GM12878 (cell line): ENCODE results near the gene MZB1. TPM values are rescaled to one million over a fixed set of nuclear protein-coding genes. Genes with fewer than 3 reads are reported as not detected.
A peak's percentile ranks its signal among the peaks of the same experiment; 100 is the strongest.

Experiments
- ATAC-seq: fragments of 200-7000 bp; cut with Tn5 transposase; 3 replicates; pipeline ENCODE4 v1.9.1; 2020; ENCODE audit warnings: mild to moderate bottlenecking, moderate library complexity
- BruUV-seq: library from RNA; stranded (reverse); fragments of 400-500 nt; replicated peaks from 2 replicates; lab custom pipeline; 2021; lab: Mats Ljungman, UMichigan
- CTCF ChIA-PET: fragments of 300-600 bp; sonication (Branson Sonifier 250); formaldehyde crosslinking; extraction: SDS; loops from one replicate; lab custom pipeline; 2021; ENCODE audit warnings: inconsistent platforms; lab: Yijun Ruan, JAX
- POLR2A ChIA-PET: fragments of 350-600 bp; formaldehyde crosslinking; extraction: SDS; loops from one replicate; lab custom pipeline; 2021; ENCODE audit warnings: inconsistent platforms; lab: Charles Lee
- RAD21 ChIA-PET: fragments of 300-600 bp; sonication (Branson Sonifier 250); formaldehyde crosslinking; loops from one replicate; lab custom pipeline; 2023; ENCODE audit warnings: antibody characterized with exemption; ENCODE audit not compliant: unreplicated experiment; lab: Charles Lee
- SMC1A ChIA-PET: fragments of 300-600 bp; sonication (Branson Sonifier 250); formaldehyde crosslinking; loops from one replicate; lab custom pipeline; 2023; ENCODE audit not compliant: unreplicated experiment, uncharacterized antibody; lab: Charles Lee
- DNase-seq: peaks from one replicate; pipeline ENCODE4 v3.0.0-alpha.2; 2011; ENCODE audit warnings: low read depth, low spot score
- FAIRE-seq: peaks from 3 replicates; lab custom pipeline; 2011; peaks lifted over from hg19 to GRCh38; lab: Jason Lieb, UNC
- H2AFZ ChIP-seq: 2 replicates; pipeline ENCODE4 v1.6.0; 2011; ENCODE audit warnings: low read depth, low read length, control low read depth; ENCODE audit not compliant: control insufficient read depth
- H3K27ac ChIP-seq: 2 replicates; pipeline ENCODE4 v1.5.1; 2011; ENCODE audit warnings: control low read depth; ENCODE audit not compliant: control insufficient read depth, insufficient read depth
- H3K27me3 ChIP-seq, 2 experiments: replicated peaks in 1 of 2; 2 replicates each; pipeline versions ENCODE4 v1.6.0 to v1.6.1; 2011; ENCODE audit warnings: low read length in 1 of 2; ENCODE audit not compliant: control insufficient read depth in 2 of 2, insufficient read depth in 2 of 2
- H3K36me3 ChIP-seq, 2 experiments: 2 replicates each; pipeline ENCODE4 v1.5.1; 2011; ENCODE audit warnings: low read length in 1 of 2; ENCODE audit not compliant: control insufficient read depth in 2 of 2, insufficient read depth in 2 of 2
- H3K4me1 ChIP-seq: 2 replicates; pipeline ENCODE4 v1.6.1; 2011; ENCODE audit warnings: mild to moderate bottlenecking, low read length, moderate library complexity, mixed read lengths; ENCODE audit not compliant: control insufficient read depth, insufficient read depth
- H3K4me2 ChIP-seq: 2 replicates; pipeline ENCODE4 v1.6.0; 2011; ENCODE audit warnings: control low read depth; ENCODE audit not compliant: control insufficient read depth, insufficient read depth
- H3K4me3 ChIP-seq: fragments of 200-600 bp; sonication (generic); 2 replicates; pipeline ENCODE4 v1.5.1; 2016
- H3K79me2 ChIP-seq: 2 replicates; pipeline ENCODE4 v1.6.0; 2011; ENCODE audit warnings: low read length; ENCODE audit not compliant: control insufficient read depth, insufficient read depth
- H3K9ac ChIP-seq: 2 replicates; pipeline ENCODE4 v1.8.0; 2011; ENCODE audit warnings: low read length, control low read depth, mixed read lengths; ENCODE audit not compliant: control insufficient read depth, insufficient read depth
- H3K9me3 ChIP-seq: replicated peaks from 3 replicates; pipeline ENCODE4 v1.5.1; 2011; ENCODE audit warnings: mild to moderate bottlenecking, low read length; ENCODE audit not compliant: control insufficient read depth, insufficient read depth
- H4K20me1 ChIP-seq: 2 replicates; pipeline ENCODE4 v1.6.0; 2011; ENCODE audit not compliant: control insufficient read depth, insufficient read depth
- ATF2 ChIP-seq: IDR thresholded peaks from 2 replicates; pipeline ENCODE4 v1.6.1; 2012; ENCODE audit warnings: low read length, inconsistent platforms
- BMI1 ChIP-seq: fragments of 450-650 bp; IDR thresholded peaks from 2 replicates; pipeline ENCODE4 v1.6.1; 2016; ENCODE audit warnings: mild to moderate bottlenecking, moderate library complexity, borderline replicate concordance
- EED ChIP-seq: sonication (generic); IDR thresholded peaks from 2 replicates; pipeline ENCODE4 v1.6.1; 2016; ENCODE audit warnings: antibody characterized with exemption, low read depth
- JUND ChIP-seq: IDR thresholded peaks from 2 replicates; pipeline ENCODE4 v1.6.1; 2012; ENCODE audit warnings: low read depth, mild to moderate bottlenecking, low read length, improper control_type of control experiment, moderate library complexity
- KLF5 ChIP-seq: fragments of 450-650 bp; IDR thresholded peaks from 2 replicates; pipeline ENCODE4 v1.6.1; 2014; ENCODE audit warnings: mild to moderate bottlenecking; ENCODE audit not compliant: partially characterized antibody
- MLLT1 ChIP-seq: fragments of 450-650 bp; IDR thresholded peaks from 2 replicates; pipeline ENCODE4 v1.6.1; 2016; ENCODE audit warnings: mild to moderate bottlenecking
- NRF1 ChIP-seq: conservative IDR thresholded peaks from 2 replicates; pipeline ENCODE4 v1.6.1; 2011; ENCODE audit warnings: mild to moderate bottlenecking, low read depth, low read length, improper control_type of control experiment
- POLR2AphosphoS5 ChIP-seq: IDR thresholded peaks from 2 replicates; pipeline ENCODE4 v1.6.1; 2011; ENCODE audit warnings: mild to moderate bottlenecking, low read length, inconsistent platforms
- SMARCA5 ChIP-seq: fragments of 450-650 bp; IDR thresholded peaks from 2 replicates; pipeline ENCODE4 v1.6.1; 2017; ENCODE audit warnings: mild to moderate bottlenecking
- SRF ChIP-seq, 2 experiments: IDR thresholded peaks; 2 replicates each; pipeline ENCODE4 v1.6.1; 2011; ENCODE audit warnings: low read depth in 2 of 2, low read length in 2 of 2, mild to moderate bottlenecking in 1 of 2, moderate library complexity in 1 of 2
- SUZ12 ChIP-seq: fragments of 200-600 bp; sonication (generic); IDR thresholded peaks from one replicate; pipeline ENCODE4 v1.6.1; 2018; ENCODE audit warnings: antibody characterized with exemption, mild to moderate bottlenecking; ENCODE audit not compliant: unreplicated experiment
- TBL1XR1 ChIP-seq: IDR thresholded peaks from 2 replicates; pipeline ENCODE4 v1.6.1; 2012; ENCODE audit warnings: low read depth, low read length, improper control_type of control experiment
- ZNF24 ChIP-seq: fragments of 450-650 bp; IDR thresholded peaks from 2 replicates; pipeline ENCODE4 v1.6.1; 2017; ENCODE audit warnings: antibody characterized with exemption, mild to moderate bottlenecking
- ZNF687 ChIP-seq: fragments of 450-650 bp; IDR thresholded peaks from 2 replicates; pipeline ENCODE4 v1.6.1; 2017; ENCODE audit warnings: mild to moderate bottlenecking, moderate library complexity
- WGBS: methylation state at CpG from one replicate; pipeline ENCODE4 v1.1.6; 2016; ENCODE audit warnings: low lambda C conversion rate; ENCODE audit not compliant: insufficient replicate concordance, insufficient coverage; ENCODE audit errors: missing lambda C conversion rate; 5-methylcytosine and 5-hydroxymethylcytosine counted together
- in situ Hi-C: fragments of 300-500 bp; cut with MboI; formaldehyde crosslinking; loops from 9 replicates; pipeline ENCODE4 v1.14.3; 2018; ENCODE audit warnings: mixed read lengths
- intact Hi-C: fragments of 100-400 bp; cut with micrococcal nuclease; formaldehyde crosslinking; loops from one replicate; pipeline ENCODE4 v1.14.2; 2022; ENCODE audit not compliant: unreplicated experiment
- polyA plus RNA-seq, 11 experiments: library from polyadenylated mRNA; depleted of rRNA in 4 of 11; unstranded in 6 of 11; stranded (reverse) in 5 of 11; fragments of >200 nt; fragmentation: Nextera tagmentation in 4 of 11; fragmentation: Illumina TruSeq in 1 of 11; extraction: Ambion mirVana in 4 of 11; extraction: Trizol in 1 of 11; gene quantifications; 1 replicate in 1 of 11; 2 replicates in 10 of 11; pipeline versions ENCODE4 v1.2.1 to v1.2.3, GENCODE V29; 2011 to 2016; ENCODE audit warnings: inconsistent platforms in 2 of 11, missing spikeins in 2 of 11, low read depth in 1 of 11
- total RNA-seq, 4 experiments: library from RNA; depleted of rRNA in 3 of 4; stranded (reverse); fragments of >200 nt in 3 of 4; fragmentation: Illumina TruSeq in 1 of 4; extraction: Trizol in 1 of 4; gene quantifications; 2 replicates each; pipeline versions ENCODE4 v1.2.1 to v1.2.3, GENCODE V29; 2013 to 2021

Gene MZB1
- total and polyA plus RNA-seq, 10 of the 15 experiments (the other 5 are each of a cell fraction or from before 2014, with no cell fraction given) = 19.3 to 406 (median 188) TPM

- Histone ChIP-seq H3K4me3 (peak overlapping the region; percentile 87), H3K4me1 (peaks cover 49% of the 10 kb centered on the region), H3K36me3 (peaks cover 0 to 7% of the 10 kb centered on the region in 2 experiments; a peak in 1 of 4 replicates), H3K27ac (peak overlapping the region; percentile 90), H3K9ac (peak overlapping the region; percentile 97), H3K79me2 (peaks cover 78% of the 10 kb centered on the region), H2AFZ (peak overlapping the region; percentile 86), H4K20me1 (no peaks in the 10 kb centered on the region), H3K4me2 (peak overlapping the region; percentile 73), H3K27me3 (no peaks in the 10 kb centered on the region), H3K9me3 (no peaks in the 10 kb centered on the region)
- FAIRE-seq (peak; percentile 52), DNase-seq (no peak), ATAC-seq (peak; percentile 69)
- ChIA-PET POLR2A (interaction anchor here (1.0 to 5.3 kb wide), 3 partner anchors 11 to 120 kb away, joined by 3 to 61 read pairs (median 3); partner anchors contain the start of genes MATR3 and SPATA24), SMC1A (interaction anchor here (0.8 to 3.9 kb wide), 4 partner anchors 8 to 121 kb away, joined by 3 to 15 read pairs (median 8); no protein-coding TSS in a partner anchor), CTCF (interaction anchor here (1.0 to 4.4 kb wide), 7 partner anchors 11 to 142 kb away, joined by 3 to 35 read pairs (median 8); partner anchors contain the start of genes PAIP2 and SPATA24), RAD21 (interaction anchor here (1.0 to 4.4 kb wide), 7 partner anchors 28 to 142 kb away, joined by 3 to 25 read pairs (median 6); partner anchors contain the start of gene MATR3)
- intact Hi-C loops (loop anchor here (2.0 to 5.0 kb wide), 4 partner anchors 52 to 141 kb away; partner anchors contain the start of genes MATR3 and PAIP2), in situ Hi-C loops (no loop called here)
- BruUV-seq = TSS peak; percentile 44
- under 1% methylated on average over 77 of the region's 77 CpGs for WGBS
- TF ChIP-seq MLLT1 = no peak
- TF ChIP-seq KLF5 = peak; percentile 18
- peak; percentile 56 for TF ChIP-seq POLR2AphosphoS5
- 0 out of 2 replicates have a peak, but pooled peaks have one; percentile 29 for TF ChIP-seq NRF1
- no peak for TF ChIP-seq BMI1
- peak; percentile 99 for TF ChIP-seq SMARCA5
- TF ChIP-seq TBL1XR1 = no peak
- TF ChIP-seq EED = no peak
- TF ChIP-seq ZNF24 = peak; percentile 53
- TF ChIP-seq ZNF687 = peak; percentile 56; the same call in 1 of the 2 replicates
- no peak for TF ChIP-seq SUZ12
- no peak for TF ChIP-seq JUND
- 0 out of 4 replicates have a peak, but pooled peaks of 1 of the 2 experiments have one; percentile 4 for TF ChIP-seq SRF (IDR thresholded peaks at IDR 0.05; ENCODE audit: low read depth in 2 of 2, low read length in 2 of 2)
- TF ChIP-seq ATF2 = no peak
Observed at GRCh38 chr5:139392678-139393496, 3.2 kb upstream of the MZB1 start.
